ENCODE data around the gene DTX1. TPM values are rescaled to one million over a fixed set of nuclear protein-coding genes. Genes with fewer than 3 reads are reported as not detected.

The DTX1 gene
- total RNA-seq, 1 donor from 2014 or later: 4.6 TPM

DNA sequence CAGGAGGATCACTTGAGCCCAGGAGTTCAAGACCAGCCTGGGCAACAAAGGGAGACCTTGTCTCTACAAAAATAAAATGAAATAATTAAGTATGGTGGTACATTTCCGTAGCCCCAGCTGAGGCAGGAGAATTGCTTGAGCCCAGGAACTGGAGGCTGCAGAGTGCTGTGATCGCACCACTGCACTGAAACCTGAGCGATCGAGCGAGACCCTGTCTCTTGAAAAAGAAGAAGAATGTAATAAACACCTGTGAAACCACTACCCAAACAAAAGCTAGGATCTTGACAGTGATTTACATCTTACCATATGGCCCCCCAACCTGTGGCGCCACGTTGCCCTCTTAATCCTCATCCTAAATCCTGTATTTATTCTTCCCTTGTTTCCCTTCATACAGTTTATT is 5.7 kb upstream of the DTX1 start:
- Mint-ChIP-seq H3K27ac (ENCODE audit: unreplicated experiment) (no peak overlapping the region), H3K4me1 (ENCODE audit: low read depth, unreplicated experiment) (no peaks in the 10 kb centered on the region), H3K27me3 (ENCODE audit: low read depth, unreplicated experiment) (peaks cover 71% of the 10 kb centered on the region), H3K9me3 (ENCODE audit: unreplicated experiment) (peaks cover 6% of the 10 kb centered on the region), H3K36me3 (ENCODE audit: low read depth, unreplicated experiment) (no peaks in the 10 kb centered on the region), H3K4me3 (ENCODE audit: unreplicated experiment) (no peak overlapping the region)
- Histone ChIP-seq H3K9ac (ENCODE audit: low read length) (no peak overlapping the region), H3K36me3 (ENCODE audit: insufficient read depth, low read length) (no peaks in the 10 kb centered on the region), H3K27ac (ENCODE audit: low read depth, low read length) (no peak overlapping the region), H3K4me3 (ENCODE audit: insufficient read depth, low read depth, low read length) (no peak overlapping the region), H4K20me1 (ENCODE audit: insufficient read depth, low read length) (no peaks in the 10 kb centered on the region), H3K4me1 (ENCODE audit: insufficient read depth, low read length) (no peaks in the 10 kb centered on the region), H3K79me2 (ENCODE audit: insufficient read depth, low read length) (no peaks in the 10 kb centered on the region), H3K4me2 (ENCODE audit: low read length) (no peak overlapping the region), H3K27me3 (ENCODE audit: insufficient read depth, low read length) (peaks cover 34% of the 10 kb centered on the region), H3K9me3 (ENCODE audit: insufficient read depth, low read depth, low read length) (no peaks in the 10 kb centered on the region), H2AFZ (ENCODE audit: low read depth, low read length) (no peak overlapping the region)
- FAIRE-seq (no peak), DNase-seq (ENCODE audit: low read depth) (no peak)
- TF ChIP-seq CTCF (IDR thresholded peaks at IDR 0.05; ENCODE audit: insufficient read depth, low read depth, low read length): no peak

GRCh38 chr12:113051759-113052158 is 4.8 kb upstream of the DTX1 start:
- Mint-ChIP-seq H3K27ac (ENCODE audit: unreplicated experiment) (no peak overlapping the region), H3K4me1 (ENCODE audit: low read depth, unreplicated experiment) (no peaks in the 10 kb centered on the region), H3K4me3 (ENCODE audit: unreplicated experiment) (no peak overlapping the region), H3K36me3 (ENCODE audit: low read depth, unreplicated experiment) (no peaks in the 10 kb centered on the region), H3K27me3 (ENCODE audit: low read depth, unreplicated experiment) (peaks cover 73% of the 10 kb centered on the region), H3K9me3 (ENCODE audit: unreplicated experiment) (peaks cover 6% of the 10 kb centered on the region)
- Histone ChIP-seq H3K27ac (ENCODE audit: low read depth, low read length) (no peak overlapping the region), H3K9me3 (ENCODE audit: insufficient read depth, low read depth, low read length) (no peaks in the 10 kb centered on the region), H2AFZ (ENCODE audit: low read depth, low read length) (no peak overlapping the region), H3K4me3 (ENCODE audit: insufficient read depth, low read depth, low read length) (no peak overlapping the region), H3K4me1 (ENCODE audit: insufficient read depth, low read length) (no peaks in the 10 kb centered on the region), H4K20me1 (ENCODE audit: insufficient read depth, low read length) (no peaks in the 10 kb centered on the region), H3K9ac (ENCODE audit: low read length) (no peak overlapping the region), H3K36me3 (ENCODE audit: insufficient read depth, low read length) (no peaks in the 10 kb centered on the region), H3K27me3 (ENCODE audit: insufficient read depth, low read length) (peaks cover 41% of the 10 kb centered on the region), H3K4me2 (ENCODE audit: low read length) (no peak overlapping the region), H3K79me2 (ENCODE audit: insufficient read depth, low read length) (no peaks in the 10 kb centered on the region)
- TF ChIP-seq EZH2 (IDR thresholded peaks at IDR 0.05; ENCODE audit: insufficient read depth, low read length): no peak
- TF ChIP-seq CTCF (IDR thresholded peaks at IDR 0.05; ENCODE audit: insufficient read depth, low read depth, low read length): no peak
- no peak for FAIRE-seq
- DNase-seq (ENCODE audit: low read depth): no peak

DNA sequence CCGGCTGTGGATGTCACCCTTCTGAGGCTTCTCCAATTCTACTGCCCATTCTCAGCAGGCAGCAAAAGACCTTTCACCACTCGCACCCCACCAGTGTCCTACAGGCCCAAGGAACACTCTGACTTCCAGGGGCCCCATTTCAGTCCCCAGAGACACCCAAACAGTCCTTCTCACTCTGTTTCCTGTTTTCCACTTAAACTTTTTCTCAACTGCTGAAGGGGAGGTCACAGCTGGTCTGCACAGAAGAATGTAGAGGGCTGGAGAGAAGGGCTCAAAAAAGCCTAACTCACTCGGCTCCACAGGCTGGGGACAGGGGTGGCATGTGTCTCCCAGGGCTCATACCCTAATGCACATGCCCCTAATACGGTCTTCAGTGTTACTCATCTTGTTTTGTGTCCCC is 4.2 kb upstream of the DTX1 start:
- DNase-seq (ENCODE audit: low read depth) (no peak), FAIRE-seq (no peak)
- no peaks in the 10 kb centered on the region for H3K36me3 ChIP-seq (ENCODE audit: insufficient read depth, low read length)
- no peak overlapping the region for H3K4me2 ChIP-seq (ENCODE audit: low read length)
- TF ChIP-seq CTCF (IDR thresholded peaks at IDR 0.05; ENCODE audit: insufficient read depth, low read depth, low read length) (no peak), EZH2 (IDR thresholded peaks at IDR 0.05; ENCODE audit: insufficient read depth, low read length) (no peak)
- no peak overlapping the region for H3K27ac ChIP-seq (ENCODE audit: low read depth, low read length)
- no peak overlapping the region for H3K4me3 Mint-ChIP-seq (ENCODE audit: unreplicated experiment)
- no peaks in the 10 kb centered on the region for H3K4me1 Mint-ChIP-seq (ENCODE audit: low read depth, unreplicated experiment)
- no peak overlapping the region for H3K9ac ChIP-seq (ENCODE audit: low read length)
- no peaks in the 10 kb centered on the region for H4K20me1 ChIP-seq (ENCODE audit: insufficient read depth, low read length)
- H3K4me3 ChIP-seq (ENCODE audit: insufficient read depth, low read depth, low read length): no peak overlapping the region
- no peak overlapping the region for H2AFZ ChIP-seq (ENCODE audit: low read depth, low read length)
- H3K27ac Mint-ChIP-seq (ENCODE audit: unreplicated experiment): no peak overlapping the region
- H3K79me2 ChIP-seq (ENCODE audit: insufficient read depth, low read length): no peaks in the 10 kb centered on the region
- peaks cover 6% of the 10 kb centered on the region for H3K9me3 Mint-ChIP-seq (ENCODE audit: unreplicated experiment)
- H3K9me3 ChIP-seq (ENCODE audit: insufficient read depth, low read depth, low read length): no peaks in the 10 kb centered on the region
- H3K36me3 Mint-ChIP-seq (ENCODE audit: low read depth, unreplicated experiment): no peaks in the 10 kb centered on the region
- H3K27me3 Mint-ChIP-seq (ENCODE audit: low read depth, unreplicated experiment): peaks cover 71% of the 10 kb centered on the region
- peaks cover 41% of the 10 kb centered on the region for H3K27me3 ChIP-seq (ENCODE audit: insufficient read depth, low read length)
- no peaks in the 10 kb centered on the region for H3K4me1 ChIP-seq (ENCODE audit: insufficient read depth, low read length)
